Lung (tissue), 12 donors: ENCODE measurements around the gene KLF12. TPM values are rescaled to one million over a fixed set of nuclear protein-coding genes. Genes with fewer than 3 reads are reported as not detected.

Source experiments
- ATAC-seq: fragments of 200-7000 bp; cut with Tn5 transposase; one replicate; pipeline ENCODE4 v1.9.1; 2020; ENCODE audit warnings: moderate number of reproducible peaks; ENCODE audit not compliant: insufficient read depth, low FRiP score
- DNase-seq, 3 donors: peaks; one replicate each; pipeline ENCODE4 v3.0.0-alpha.2; 2013 to 2017
- H3K27ac ChIP-seq, 2 donors: one replicate each; pipeline ENCODE4 v1.5.1; 2013; ENCODE audit warnings: mild to moderate bottlenecking in 2 of 2, moderate library complexity in 2 of 2, control low read depth in 1 of 2, inconsistent platforms in 1 of 2, low read depth in 1 of 2, low read length in 1 of 2
- H3K27me3 ChIP-seq, 3 donors: one replicate each; pipeline ENCODE4 v1.5.1; 2013; ENCODE audit warnings: low read length in 2 of 3; ENCODE audit not compliant: control insufficient read depth in 3 of 3, insufficient read depth in 3 of 3
- H3K36me3 ChIP-seq, 4 donors: one replicate each; pipeline ENCODE4 v1.5.1; 2013; ENCODE audit warnings: low read length in 4 of 4, mild to moderate bottlenecking in 1 of 4, moderate library complexity in 1 of 4; ENCODE audit not compliant: control insufficient read depth in 4 of 4, insufficient read depth in 4 of 4
- H3K4me1 ChIP-seq, 5 donors: one replicate each; pipeline ENCODE4 v1.5.1; 2013; ENCODE audit warnings: low read length in 5 of 5, mild to moderate bottlenecking in 2 of 5, moderate library complexity in 1 of 5; ENCODE audit not compliant: control insufficient read depth in 5 of 5, insufficient read depth in 5 of 5
- H3K4me3 ChIP-seq: one replicate; pipeline ENCODE4 v1.5.1; 2013; ENCODE audit warnings: mild to moderate bottlenecking, control low read depth, moderate library complexity
- H3K9ac ChIP-seq, 2 donors: one replicate each; pipeline ENCODE4 v1.5.1; 2013; ENCODE audit warnings: low read length in 2 of 2, control low read depth in 1 of 2; ENCODE audit not compliant: insufficient read depth in 1 of 2
- H3K9me3 ChIP-seq, 4 donors: one replicate each; pipeline ENCODE4 v1.5.1; 2013; ENCODE audit warnings: low read length in 3 of 4, mild to moderate bottlenecking in 1 of 4, moderate library complexity in 1 of 4; ENCODE audit not compliant: control insufficient read depth in 4 of 4, insufficient read depth in 3 of 4
- WGBS, 2 donors: extraction: QIAGEN DNeasy Blood & Tissue Kit; methylation state at CpG; one replicate each; pipeline ENCODE4 v1.1.7; 2013; 5-methylcytosine and 5-hydroxymethylcytosine counted together
- polyA plus RNA-seq, 2 donors: library from polyadenylated mRNA; stranded (reverse); fragments of 200-250 nt; gene quantifications; one replicate each; pipeline ENCODE4 v1.2.1, GENCODE V29; 2013
- total RNA-seq, 2 donors: library from RNA; depleted of rRNA in 1 of 2; stranded (reverse); fragments of >200 nt in 1 of 2; gene quantifications; one replicate each; pipeline ENCODE4 v1.2.1, GENCODE V29; 2014 to 2021
- TF ChIP-seq, protein P1 (sequence below): IDR thresholded peaks from 2 replicates; pipeline ENCODE4 v1.5.1; 2012; ENCODE audit warnings: mild to moderate bottlenecking; ENCODE audit errors: control extremely low read depth, extremely low read depth
- donor health status: control.
- donor health status: control.
- donor health status: Bipolar disorder and iron deficiency.
- donor health status: healthy.
- donor health status: DM: yes; HTN: yes; CAD: no.

KLF12 gene
- total and polyA plus RNA-seq, 4 donors = 0.77 to 26.8 (median 4.8) TPM

DNA sequence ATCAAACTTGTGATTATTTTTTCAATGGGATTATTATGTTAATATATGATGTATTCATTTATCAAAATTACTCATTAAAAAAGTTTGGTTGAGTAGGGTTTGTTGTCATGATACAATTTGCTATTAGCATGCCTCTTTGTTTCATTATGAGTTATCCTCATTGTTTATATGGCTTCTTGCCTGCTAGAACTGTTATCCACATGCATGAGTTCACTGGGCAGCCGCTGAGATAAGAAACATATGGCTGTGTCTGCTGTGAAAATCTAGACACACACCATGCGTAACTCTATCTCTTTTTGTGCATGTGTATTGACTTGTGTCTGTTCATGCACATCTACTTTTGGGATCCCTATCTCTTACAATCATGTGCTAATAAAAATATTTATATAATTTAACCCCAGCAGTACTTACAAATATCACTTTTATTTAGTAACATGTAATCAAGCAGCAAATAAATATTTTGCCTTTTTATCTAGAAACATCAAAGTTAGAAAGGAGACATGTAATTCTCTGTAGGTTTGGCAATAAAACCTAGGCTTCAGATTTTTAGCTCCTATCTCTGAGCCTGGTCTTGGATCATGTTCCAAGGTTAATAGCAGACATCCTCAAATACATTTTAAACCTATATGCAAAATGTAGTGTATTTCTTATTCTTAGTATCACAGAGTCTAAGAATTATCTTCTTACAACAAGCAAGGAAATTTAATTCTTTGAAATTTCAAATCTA, 11.2 kb upstream of the KLF12 start:
- WGBS, 2 donors = 67 to 91% methylated on average over 2 of the region's 2 CpGs
- no peak for ATAC-seq
- H3K4me3 ChIP-seq = no peak overlapping the region
- no peaks in the 10 kb centered on the region for H3K36me3 ChIP-seq
- TF ChIP-seq, protein P1, sequence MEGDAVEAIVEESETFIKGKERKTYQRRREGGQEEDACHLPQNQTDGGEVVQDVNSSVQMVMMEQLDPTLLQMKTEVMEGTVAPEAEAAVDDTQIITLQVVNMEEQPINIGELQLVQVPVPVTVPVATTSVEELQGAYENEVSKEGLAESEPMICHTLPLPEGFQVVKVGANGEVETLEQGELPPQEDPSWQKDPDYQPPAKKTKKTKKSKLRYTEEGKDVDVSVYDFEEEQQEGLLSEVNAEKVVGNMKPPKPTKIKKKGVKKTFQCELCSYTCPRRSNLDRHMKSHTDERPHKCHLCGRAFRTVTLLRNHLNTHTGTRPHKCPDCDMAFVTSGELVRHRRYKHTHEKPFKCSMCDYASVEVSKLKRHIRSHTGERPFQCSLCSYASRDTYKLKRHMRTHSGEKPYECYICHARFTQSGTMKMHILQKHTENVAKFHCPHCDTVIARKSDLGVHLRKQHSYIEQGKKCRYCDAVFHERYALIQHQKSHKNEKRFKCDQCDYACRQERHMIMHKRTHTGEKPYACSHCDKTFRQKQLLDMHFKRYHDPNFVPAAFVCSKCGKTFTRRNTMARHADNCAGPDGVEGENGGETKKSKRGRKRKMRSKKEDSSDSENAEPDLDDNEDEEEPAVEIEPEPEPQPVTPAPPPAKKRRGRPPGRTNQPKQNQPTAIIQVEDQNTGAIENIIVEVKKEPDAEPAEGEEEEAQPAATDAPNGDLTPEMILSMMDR = no peak
- no peak overlapping the region for H3K27ac ChIP-seq
- H3K9me3 ChIP-seq = no peaks in the 10 kb centered on the region
- no peaks in the 10 kb centered on the region for H3K27me3 ChIP-seq
- peak; percentile 85 to 97 (median 97) for DNase-seq
- H3K4me1 ChIP-seq = peaks cover 0 to 33% (median 0%) of the 10 kb centered on the region in 5 donors
- no peak overlapping the region for H3K9ac ChIP-seq

DNA sequence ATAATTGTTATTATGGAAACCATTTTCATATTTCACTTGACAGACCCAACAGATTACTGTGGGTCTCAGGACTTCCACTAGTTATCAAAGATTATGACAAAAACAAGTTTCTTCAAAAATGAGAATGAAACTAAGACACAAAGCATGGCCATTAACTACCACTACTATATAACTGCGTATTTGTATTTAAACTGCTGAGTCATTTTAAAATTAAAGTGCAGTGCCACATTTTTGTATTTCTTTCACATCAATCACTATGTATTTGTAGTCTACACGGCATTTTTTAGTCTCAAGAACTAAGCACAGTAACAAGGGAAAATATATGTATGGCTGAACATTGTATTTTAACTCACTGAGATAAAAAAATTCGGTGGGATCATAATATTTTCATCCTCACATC, 10.1 kb upstream of the KLF12 start:
- no peaks in the 10 kb centered on the region for H3K36me3 ChIP-seq
- TF ChIP-seq, protein P1 = no peak
- no peaks in the 10 kb centered on the region for H3K9me3 ChIP-seq
- no peak overlapping the region for H3K9ac ChIP-seq
- peaks cover 0 to 33% (median 0%) of the 10 kb centered on the region in 5 donors for H3K4me1 ChIP-seq
- H3K27me3 ChIP-seq = no peaks in the 10 kb centered on the region
- no peak overlapping the region for H3K4me3 ChIP-seq
- 75 to 77% methylated on average over 3 of the region's 3 CpGs for WGBS, 2 donors
- ATAC-seq (no peak), DNase-seq (no peak)
- no peak overlapping the region for H3K27ac ChIP-seq

DNA sequence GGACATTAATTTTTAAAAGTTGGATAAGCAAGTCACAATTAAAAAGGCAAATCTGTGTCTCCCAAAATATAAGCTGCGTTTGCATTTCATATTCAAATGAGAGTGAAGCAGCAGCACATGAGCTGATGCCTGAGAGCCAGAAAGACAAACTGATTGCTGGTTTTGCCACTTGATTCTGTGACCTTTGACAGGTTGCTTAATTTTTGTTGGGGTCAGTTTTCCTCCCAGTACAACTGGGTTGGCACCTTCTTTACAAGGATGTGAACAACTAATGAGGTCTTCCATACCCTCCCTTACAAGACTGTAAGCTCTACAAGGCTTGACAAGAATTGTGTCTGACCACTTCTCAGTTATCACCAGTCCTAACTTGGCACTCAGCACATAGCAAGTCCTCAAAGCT, 8.1 kb upstream of the KLF12 start:
- ATAC-seq = no peak
- Histone ChIP-seq H3K9ac (no peak overlapping the region), H3K4me3 (no peak overlapping the region), H3K4me1 (peaks cover 0 to 39% (median 0%) of the 10 kb centered on the region in 5 donors), H3K9me3 (no peaks in the 10 kb centered on the region), H3K27me3 (no peaks in the 10 kb centered on the region), H3K27ac (no peak overlapping the region), H3K36me3 (no peaks in the 10 kb centered on the region)
- no peak for DNase-seq
- TF ChIP-seq, protein P1 = no peak
- WGBS, 2 donors = 91 to 97% methylated on average over 1 of the region's 1 CpG

DNA sequence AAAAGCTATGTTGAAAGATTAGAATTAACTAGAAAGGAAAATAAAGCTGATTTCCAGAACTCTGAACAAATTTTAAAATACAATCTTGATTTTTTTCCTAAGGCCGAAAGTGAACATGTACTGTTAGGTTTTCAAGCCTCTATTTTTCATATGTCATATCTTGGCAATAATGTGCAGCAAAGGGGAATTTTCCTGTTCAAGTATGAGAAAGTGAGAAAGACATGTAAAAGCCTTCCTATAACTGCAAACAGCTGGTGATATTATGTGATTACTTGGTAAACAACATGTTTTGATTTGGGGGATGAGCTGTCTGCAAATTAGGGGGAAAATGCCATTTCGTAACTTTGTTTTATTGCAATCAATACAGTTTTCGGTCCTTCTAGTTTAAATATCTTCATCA, 4.0 kb upstream of the KLF12 start:
- peaks cover 0 to 21% (median 8%) of the 10 kb centered on the region in 5 donors for H3K4me1 ChIP-seq
- DNase-seq = peak in 2 of 3 donors; percentile 73 to 77
- H3K36me3 ChIP-seq = no peaks in the 10 kb centered on the region
- no peak for ATAC-seq
- TF ChIP-seq, protein P1 = no peak
- no peaks in the 10 kb centered on the region for H3K9me3 ChIP-seq
- no peak overlapping the region for H3K27ac ChIP-seq
- H3K27me3 ChIP-seq = no peaks in the 10 kb centered on the region
- 82 to 87% methylated on average over 3 of the region's 3 CpGs for WGBS, 2 donors
- H3K9ac ChIP-seq = no peak overlapping the region
- H3K4me3 ChIP-seq = no peak overlapping the region
